A549 (cell line): ENCODE results near the gene METTL3. TPM values are rescaled to one million over a fixed set of nuclear protein-coding genes. Genes with fewer than 3 reads are reported as not detected.

Experiments used
- ATAC-seq, 2 experiments: fragments of 200-7000 bp in 1 of 2; fragments of >200 bp in 1 of 2; cut with Nextera tagmentation in 1 of 2; cut with Tn5 transposase in 1 of 2; 3 replicates each; pipeline versions ENCODE4 v1.8.0 to v1.9.1; 2018 to 2020; ENCODE audit warnings: mild to moderate bottlenecking in 1 of 2, moderate library complexity in 1 of 2
- CTCF ChIA-PET: fragments of 300-600 bp; sonication (Branson Sonifier 250); formaldehyde crosslinking; extraction: SDS; loops from one replicate; lab custom pipeline; 2021; ENCODE audit warnings: antibody characterized with exemption, inconsistent platforms; lab: Yijun Ruan, JAX
- POLR2A ChIA-PET: fragments of 350-600 bp; formaldehyde crosslinking; extraction: SDS; loops from one replicate; lab custom pipeline; 2021; ENCODE audit warnings: antibody characterized with exemption, inconsistent platforms; lab: Yijun Ruan, JAX
- DNase-seq, 2 experiments: peaks; one replicate each; pipeline versions ENCODE4 v3.0.0 to v3.0.0-alpha.2; 2011 to 2016; ENCODE audit warnings: low read depth in 1 of 2, low spot score in 1 of 2
- FAIRE-seq: peaks from 2 replicates; lab custom pipeline; 2011; peaks lifted over from hg19 to GRCh38; lab: Jason Lieb, UNC
- H3K27ac ChIP-seq, 2 experiments: fragments of >200 bp; sonication (Bioruptor Twin); formaldehyde crosslinking; 3 replicates each; pipeline ENCODE4 v1.5.1; 2016 to 2017
- H3K4me1 ChIP-seq: fragments of >200 bp; sonication (Bioruptor Twin); formaldehyde crosslinking; 3 replicates; pipeline ENCODE4 v1.6.1; 2016
- H3K4me2 ChIP-seq: fragments of >200 bp; sonication (Bioruptor Twin); formaldehyde crosslinking; 3 replicates; pipeline ENCODE4 v1.6.1; 2016
- H3K4me3 ChIP-seq: fragments of >200 bp; sonication (Bioruptor Twin); formaldehyde crosslinking; 3 replicates; pipeline ENCODE4 v1.5.1; 2016
- H3K9me3 ChIP-seq: fragments of >200 bp; sonication (Bioruptor Twin); formaldehyde crosslinking; 3 replicates; pipeline ENCODE4 v1.6.1; 2016
- CHD2 ChIP-seq: fragments of 150-350 bp; IDR thresholded peaks from 2 replicates; pipeline ENCODE4 v1.6.1; 2014; ENCODE audit warnings: low read length; ENCODE audit not compliant: partially characterized antibody
- CTCF ChIP-seq: fragments of >200 bp; sonication (Bioruptor Twin); formaldehyde crosslinking; IDR thresholded peaks from 3 replicates; pipeline ENCODE4 v1.5.1; 2016
- E2F6 ChIP-seq: IDR thresholded peaks from 2 replicates; pipeline ENCODE4 v1.6.1; 2012; ENCODE audit warnings: low read depth, borderline replicate concordance
- EP300 ChIP-seq, 2 experiments: fragments of >200 bp; sonication (Bioruptor Twin); formaldehyde crosslinking; IDR thresholded peaks; 2 replicates in 1 of 2; 3 replicates in 1 of 2; pipeline ENCODE4 v1.6.1; 2016 to 2017
- FOSL2 ChIP-seq, 2 experiments: fragments of 450-650 bp in 1 of 2; fragments of >200 bp in 1 of 2; sonication (Bioruptor Twin) in 1 of 2; formaldehyde crosslinking; IDR thresholded peaks; 2 replicates each; pipeline versions ENCODE4 v1.5.0 to v1.6.1; 2016 to 2020; ENCODE audit warnings: mild to moderate bottlenecking in 1 of 2, moderate library complexity in 1 of 2
- HDAC2 ChIP-seq: fragments of 200-600 bp; sonication (generic); IDR thresholded peaks from 2 replicates; pipeline ENCODE4 v1.6.1; 2016
- HOXB5 ChIP-seq: fragments of 250-450 bp; sonication (Bioruptor Pico); IDR thresholded peaks from 2 replicates; pipeline ENCODE4 v1.5.0; 2020; ENCODE audit warnings: mild to moderate bottlenecking, moderate library complexity
- JUNB ChIP-seq: fragments of >200 bp; sonication (Bioruptor Twin); formaldehyde crosslinking; IDR thresholded peaks from 2 replicates; pipeline ENCODE4 v1.6.1; 2016
- KDM5A ChIP-seq: fragments of 200-600 bp; sonication (generic); IDR thresholded peaks from 2 replicates; pipeline ENCODE4 v1.6.1; 2016; ENCODE audit warnings: antibody characterized with exemption, mild to moderate bottlenecking
- MAFK ChIP-seq: fragments of 450-650 bp; IDR thresholded peaks from 2 replicates; pipeline ENCODE4 v1.6.1; 2014; ENCODE audit not compliant: partially characterized antibody
- MAZ ChIP-seq: fragments of 150-350 bp; IDR thresholded peaks from 2 replicates; pipeline ENCODE4 v1.6.1; 2014; ENCODE audit warnings: antibody characterized with exemption, low read depth, low read length, borderline replicate concordance
- NFE2L2 ChIP-seq: fragments of 150-350 bp; conservative IDR thresholded peaks from 2 replicates; pipeline ENCODE4 v1.6.1; 2014; ENCODE audit warnings: low read length
- NR3C1 ChIP-seq: fragments of >200 bp; sonication (Bioruptor Twin); formaldehyde crosslinking; IDR thresholded peaks from 3 replicates; pipeline ENCODE4 v1.6.1; 2017
- PHF8 ChIP-seq: fragments of 200-600 bp; sonication (generic); IDR thresholded peaks from 2 replicates; pipeline ENCODE4 v1.6.1; 2016; ENCODE audit warnings: low read depth, mild to moderate bottlenecking, antibody characterized with exemption, moderate library complexity, borderline replicate concordance
- RAD21 ChIP-seq, 2 experiments: fragments of >200 bp in 1 of 2; sonication (Bioruptor Twin) in 1 of 2; formaldehyde crosslinking in 1 of 2; IDR thresholded peaks in 1 of 2; conservative IDR thresholded peaks in 1 of 2; 2 replicates in 1 of 2; 3 replicates in 1 of 2; pipeline ENCODE4 v1.6.1; 2012 to 2018; ENCODE audit warnings: inconsistent platforms in 1 of 2
- RARB ChIP-seq: fragments of 250-450 bp; sonication (Bioruptor Pico); IDR thresholded peaks from 2 replicates; pipeline ENCODE4 v1.8.0; 2021; ENCODE audit warnings: mild to moderate bottlenecking, moderate library complexity
- SMC3 ChIP-seq: fragments of >200 bp; sonication (Bioruptor Twin); formaldehyde crosslinking; IDR thresholded peaks from 3 replicates; pipeline ENCODE4 v1.6.1; 2018; ENCODE audit warnings: inconsistent platforms
- TFCP2L1 ChIP-seq: fragments of 250-450 bp; sonication (Bioruptor Pico); IDR thresholded peaks from 2 replicates; pipeline ENCODE4 v1.5.0; 2021; ENCODE audit warnings: mild to moderate bottlenecking
- USF2 ChIP-seq: fragments of 450-650 bp; IDR thresholded peaks from 2 replicates; pipeline ENCODE4 v1.6.1; 2014; ENCODE audit warnings: antibody characterized with exemption
- ZFP36 ChIP-seq: fragments of 450-650 bp; IDR thresholded peaks from 2 replicates; pipeline ENCODE4 v1.6.1; 2014; ENCODE audit warnings: borderline replicate concordance; ENCODE audit not compliant: partially characterized antibody
- WGBS: methylation state at CpG from one replicate; pipeline ENCODE4 v1.1.6; 2017; ENCODE audit errors: missing lambda C conversion rate; 5-methylcytosine and 5-hydroxymethylcytosine counted together
- polyA plus RNA-seq, 4 experiments: library from polyadenylated mRNA; depleted of rRNA in 3 of 4; stranded (reverse); fragments of >200 nt; fragmentation: RNase III in 1 of 4; extraction: RNeasy Plus Mini Kit Qiagen cat#74134 plus additional on column Dnase treatment in 1 of 4; gene quantifications; 2 replicates in 3 of 4; 3 replicates in 1 of 4; pipeline ENCODE4 v1.2.3, GENCODE V29; 2011 to 2017
- TF ChIP-seq, protein P1 (sequence below): IDR thresholded peaks from 2 replicates; pipeline ENCODE4 v1.6.1; 2012
- TF ChIP-seq, protein P2 (sequence below): fragments of >200 bp; sonication (Bioruptor Twin); formaldehyde crosslinking; IDR thresholded peaks from 2 replicates; pipeline ENCODE4 v1.6.1; 2016
- TF ChIP-seq, protein P3 (sequence below): fragments of 250-450 bp; sonication (Bioruptor Pico); IDR thresholded peaks from 2 replicates; pipeline ENCODE4 v1.5.0; 2020; ENCODE audit warnings: low read depth, mild to moderate bottlenecking, moderate library complexity

The METTL3 gene
- polyA plus RNA-seq, 2 of the 4 experiments (the other 2 are of a cell fraction): 63.2 to 103 TPM

DNA sequence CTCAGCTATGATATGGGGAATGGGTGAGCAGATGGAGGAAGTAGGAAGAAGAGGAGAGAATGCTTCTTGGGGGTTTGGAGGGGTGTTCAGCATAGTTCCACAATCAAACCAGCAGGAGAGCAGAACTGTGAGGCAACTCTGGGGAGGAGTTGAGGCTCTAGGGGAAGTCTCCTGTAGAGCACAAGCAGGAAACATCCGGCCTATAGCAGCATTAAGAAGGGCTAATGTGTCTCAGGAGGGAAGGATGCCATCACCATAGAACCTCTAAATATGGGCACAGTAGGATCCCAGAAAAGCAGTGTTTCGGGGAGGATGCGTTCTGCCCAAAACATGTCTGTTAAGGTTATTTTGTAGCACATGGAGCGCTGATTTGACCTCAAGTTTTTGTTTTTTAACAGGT is 23.4 kb upstream of the METTL3 start:
- Histone ChIP-seq H3K9me3 (no peaks in the 10 kb centered on the region), H3K4me1 (no peaks in the 10 kb centered on the region)
- no peak for FAIRE-seq
- no peak for DNase-seq
- POLR2A ChIA-PET: no interaction called here
- WGBS: 60% methylated on average over 4 of the region's 4 CpGs
- TF ChIP-seq TFCP2L1: no peak
- TF ChIP-seq, protein P1, sequence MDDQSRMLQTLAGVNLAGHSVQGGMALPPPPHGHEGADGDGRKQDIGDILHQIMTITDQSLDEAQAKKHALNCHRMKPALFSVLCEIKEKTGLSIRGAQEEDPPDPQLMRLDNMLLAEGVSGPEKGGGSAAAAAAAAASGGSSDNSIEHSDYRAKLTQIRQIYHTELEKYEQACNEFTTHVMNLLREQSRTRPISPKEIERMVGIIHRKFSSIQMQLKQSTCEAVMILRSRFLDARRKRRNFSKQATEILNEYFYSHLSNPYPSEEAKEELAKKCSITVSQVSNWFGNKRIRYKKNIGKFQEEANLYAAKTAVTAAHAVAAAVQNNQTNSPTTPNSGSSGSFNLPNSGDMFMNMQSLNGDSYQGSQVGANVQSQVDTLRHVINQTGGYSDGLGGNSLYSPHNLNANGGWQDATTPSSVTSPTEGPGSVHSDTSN: no peak
- no peak for TF ChIP-seq CHD2
- no peak for TF ChIP-seq MAFK
- TF ChIP-seq CTCF: no peak
- TF ChIP-seq NFE2L2: no peak
- TF ChIP-seq USF2: no peak
- TF ChIP-seq RAD21 (conservative IDR thresholded peaks at IDR 0.05 in 1 of 2, IDR thresholded peaks at IDR 0.05 in 1 of 2): no peak
- TF ChIP-seq, protein P2, sequence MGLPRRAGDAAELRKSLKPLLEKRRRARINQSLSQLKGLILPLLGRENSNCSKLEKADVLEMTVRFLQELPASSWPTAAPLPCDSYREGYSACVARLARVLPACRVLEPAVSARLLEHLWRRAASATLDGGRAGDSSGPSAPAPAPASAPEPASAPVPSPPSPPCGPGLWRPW: no peak
- no peak for TF ChIP-seq E2F6
- no peak for TF ChIP-seq NR3C1
- TF ChIP-seq RARB (CRISPR knock-in tag): no peak
- no peak for TF ChIP-seq HDAC2
- no peak for TF ChIP-seq SMC3
- TF ChIP-seq HOXB5: no peak
- TF ChIP-seq KDM5A: no peak
- no peak for TF ChIP-seq ZFP36
- no peak for TF ChIP-seq FOSL2 (IDR thresholded peaks at IDR 0.05)
- no peak for TF ChIP-seq FOSL2 (CRISPR knock-in tag; IDR thresholded peaks at IDR 0.05)
- TF ChIP-seq, all 56 proteins: peak for 0
- Histone ChIP-seq H3K4me3 (no peak overlapping the region), H3K4me2 (no peak overlapping the region), H3K27ac (no peak overlapping the region)
- peak; percentile 57 to 78; a peak in 4 of 6 replicates for ATAC-seq
- CTCF ChIA-PET: interaction anchor here (0.7 to 1.8 kb wide), 3 partner anchors 22 to 36 kb away, joined by 3 to 7 read pairs (median 3); partner anchors contain the start of gene METTL3

- ChIA-PET POLR2A (no interaction called here), CTCF (interaction anchor here (1.8 kb wide), 1 partner anchor 35 kb away, joined by 7 read pairs; no protein-coding TSS in a partner anchor)
- Histone ChIP-seq H3K4me2 (no peak overlapping the region), H3K9me3 (no peaks in the 10 kb centered on the region), H3K4me1 (no peaks in the 10 kb centered on the region), H3K4me3 (no peak overlapping the region), H3K27ac (no peak overlapping the region)
- FAIRE-seq: no peak
- no peak for DNase-seq
- ATAC-seq: no peak
- TF ChIP-seq MAZ (no peak), EP300 (IDR thresholded peaks at IDR 0.05) (no peak), PHF8 (no peak), JUNB (no peak), RARB (CRISPR knock-in tag) (no peak)
- TF ChIP-seq, protein P3, sequence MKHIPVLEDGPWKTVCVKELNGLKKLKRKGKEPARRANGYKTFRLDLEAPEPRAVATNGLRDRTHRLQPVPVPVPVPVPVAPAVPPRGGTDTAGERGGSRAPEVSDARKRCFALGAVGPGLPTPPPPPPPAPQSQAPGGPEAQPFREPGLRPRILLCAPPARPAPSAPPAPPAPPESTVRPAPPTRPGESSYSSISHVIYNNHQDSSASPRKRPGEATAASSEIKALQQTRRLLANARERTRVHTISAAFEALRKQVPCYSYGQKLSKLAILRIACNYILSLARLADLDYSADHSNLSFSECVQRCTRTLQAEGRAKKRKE (CRISPR knock-in tag): no peak
Observed at GRCh38 chr14:21533294-21533693, 22.2 kb upstream of the METTL3 start.
